ENCODE measurements around the gene HES7. TPM values are rescaled to one million over a fixed set of nuclear protein-coding genes. Genes with fewer than 3 reads are reported as not detected.

HES7 gene
- total RNA-seq, 4 donors from 2014 or later = not detected

GRCh38 chr17:8120520-8121406, 3.1 kb downstream of the HES7 start:
- 1% methylated on average over 40 of the region's 40 CpGs for WGBS, 2 donors
- TF ChIP-seq CTCF (IDR thresholded peaks at IDR 0.05) (no peak), POLR2A (IDR thresholded peaks at IDR 0.05) (no peak)
- peak; percentile 55 to 93 for DNase-seq (ENCODE audit: low spot score in 2 of 2)
- H3K4me3 ChIP-seq (ENCODE audit: low read depth, poor library complexity, severe bottlenecking) = no peak overlapping the region
- intact Hi-C loops (cut with DNase I; ENCODE audit: low total_unique reads) = no loop called here

- no peak overlapping the region for H3K4me3 ChIP-seq (ENCODE audit: low read depth, poor library complexity, severe bottlenecking)
- 1% methylated on average over 28 of the region's 28 CpGs for WGBS, 2 donors
- DNase-seq (ENCODE audit: low spot score in 2 of 2) = peak; percentile 84 to 95
- TF ChIP-seq POLR2A (IDR thresholded peaks at IDR 0.05) (no peak), CTCF (IDR thresholded peaks at IDR 0.05) (peak in 1 of 3 donors; percentile 21)
- intact Hi-C loops (cut with DNase I; ENCODE audit: low total_unique reads) = no loop called here
Measured at GRCh38 chr17:8119581-8120519, 4.1 kb downstream of the HES7 start.

- TF ChIP-seq POLR2A (IDR thresholded peaks at IDR 0.05) (no peak), CTCF (IDR thresholded peaks at IDR 0.05) (peak in 1 of 3 donors; percentile 68)
- peak overlapping the region; percentile 40 for H3K4me3 ChIP-seq (ENCODE audit: low read depth, poor library complexity, severe bottlenecking)
- intact Hi-C loops (cut with DNase I; ENCODE audit: low total_unique reads) = no loop called here
- 0 to 2% methylated on average over 38 of the region's 38 CpGs for WGBS, 2 donors
- DNase-seq (ENCODE audit: low spot score in 2 of 2) = peak; percentile 88 to 98
Measured at GRCh38 chr17:8118769-8119580, 4.9 kb downstream of the HES7 start.

GRCh38 chr17:8117980-8118768, 5.7 kb downstream of the HES7 start, which contains the start of gene ALOXE3:
TSS of gene ALOXE3 (minus strand) at chr17:8118514. CDS start at chr17:8117990, 524 bp downstream.
- TF ChIP-seq CTCF (IDR thresholded peaks at IDR 0.05) (no peak), POLR2A (IDR thresholded peaks at IDR 0.05) (no peak)
- peak; percentile 71 to 93 for DNase-seq (ENCODE audit: low spot score in 2 of 2)
- peak within 1 kb of the TSS; percentile 40 for H3K4me3 ChIP-seq (ENCODE audit: low read depth, poor library complexity, severe bottlenecking)
- WGBS, 2 donors = 0 to 1% methylated on average over 28 to 33 of the region's 33 CpGs
- intact Hi-C loops (cut with DNase I; ENCODE audit: low total_unique reads) = no loop called here

All from lower leg skin (tissue), 4 donors.